GM19035 (cell line): ENCODE data around the gene VSIG10L.

Experiments
- ATAC-seq: cut with Tn5 transposase; IDR thresholded peaks from one replicate; pipeline ENCODE4 v1.9.1; 2021; ENCODE audit not compliant: unreplicated experiment

The VSIG10L gene

GRCh38 chr19:51318687-51319648 lies 23.0 kb downstream of the VSIG10L start:
- no peak for ATAC-seq

GRCh38 chr19:51317968-51318367 lies 24.0 kb downstream of the VSIG10L start:
- ATAC-seq: no peak

DNA sequence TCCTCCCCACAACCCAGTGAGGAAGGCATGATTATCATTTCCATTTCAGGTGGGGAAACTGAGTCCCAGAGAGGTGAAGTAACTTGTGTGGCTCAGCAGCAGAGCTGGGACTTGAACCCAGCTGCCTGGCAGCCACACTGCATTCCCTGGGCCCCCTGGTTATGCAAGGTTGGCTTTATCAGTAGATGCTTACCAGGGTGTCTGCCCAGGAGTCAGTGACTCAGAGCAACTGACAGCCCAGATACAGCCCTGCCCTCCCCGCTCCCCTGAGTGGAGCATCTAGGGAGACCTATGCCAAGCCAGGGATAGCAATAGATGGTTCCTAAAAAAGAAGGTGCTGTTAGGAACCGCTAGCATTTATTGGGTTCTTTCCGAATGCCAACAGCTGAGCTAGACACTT lies 24.6 kb downstream of the VSIG10L start:
- ATAC-seq: no peak

DNA sequence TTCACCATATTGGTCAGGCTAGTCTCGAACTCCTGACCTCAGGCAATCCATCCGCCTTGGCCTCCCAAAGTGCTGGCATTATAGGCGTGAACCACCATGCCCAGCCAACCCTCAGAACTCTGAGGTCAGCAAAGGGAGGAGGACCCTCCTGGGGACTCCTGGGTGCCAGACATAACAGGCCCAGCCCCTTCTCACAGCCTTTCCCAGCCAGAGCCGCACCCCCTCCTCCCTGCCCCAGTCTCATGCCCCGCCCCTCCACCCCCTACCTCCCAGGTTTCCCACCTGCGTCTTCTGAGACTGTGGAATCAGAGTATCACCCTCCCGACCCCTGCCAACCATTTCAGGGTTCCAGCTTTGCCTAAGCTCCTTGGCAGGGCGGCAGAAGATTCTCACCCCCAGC lies 25.3 kb downstream of the VSIG10L start:
- no peak for ATAC-seq

- no peak for ATAC-seq
Observed at GRCh38 chr19:51311351-51312257, 30.3 kb downstream of the VSIG10L start, which contains the start of gene IGLON5. Gene IGLON5 (plus strand): TSS chr19:51311644. CDS start chr19:51311848, 204 bp downstream.

DNA sequence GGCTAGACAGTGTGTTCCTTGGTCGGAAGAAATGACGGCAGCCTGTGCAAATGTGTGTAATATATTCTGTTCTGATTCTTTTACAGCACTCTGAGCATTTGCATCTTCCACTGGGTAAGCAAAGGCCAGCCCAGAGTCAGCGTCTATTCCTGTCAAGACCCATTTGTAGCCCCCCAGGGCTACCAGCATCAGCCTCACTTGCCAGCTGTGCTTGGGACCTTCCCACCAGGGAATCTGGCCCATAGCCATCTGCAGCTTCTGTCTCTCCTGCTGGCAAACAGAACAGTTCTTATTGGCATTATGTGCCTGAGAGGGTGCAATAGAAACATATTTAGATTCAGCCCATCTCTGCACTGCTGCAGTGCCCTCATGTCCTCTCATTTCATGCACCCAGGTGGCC lies 36.5 kb downstream of the VSIG10L start:
- no peak for ATAC-seq

GRCh38 chr19:51301266-51301665 lies 40.7 kb downstream of the VSIG10L start:
- no peak for ATAC-seq

DNA sequence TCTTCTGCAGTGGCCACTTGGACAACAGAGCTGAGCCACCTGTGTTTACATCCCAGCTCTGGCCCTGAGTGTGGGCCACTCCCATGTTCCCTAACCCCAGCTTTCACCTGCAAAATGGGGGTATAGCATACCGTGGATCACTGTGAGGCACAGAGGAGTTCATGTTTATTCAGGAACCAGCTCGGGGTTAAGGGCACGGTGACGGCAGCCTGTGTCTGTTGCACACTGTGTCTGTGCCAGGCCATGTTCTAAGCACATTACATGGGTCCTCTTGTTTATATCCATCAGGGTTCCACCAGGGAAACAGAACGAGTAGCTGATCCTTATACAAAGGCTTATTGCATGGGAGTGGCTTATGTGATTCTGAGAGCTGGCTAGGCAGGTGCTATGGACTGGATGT lies 44.5 kb downstream of the VSIG10L start:
- ATAC-seq: no peak

GRCh38 chr19:51296336-51297093 lies 45.4 kb downstream of the VSIG10L start:
- ATAC-seq: no peak

GRCh38 chr19:51295382-51296126 lies 46.4 kb downstream of the VSIG10L start:
- ATAC-seq: no peak

GRCh38 chr19:51294977-51295375 lies 47.0 kb downstream of the VSIG10L start:
- no peak for ATAC-seq

GRCh38 chr19:51294211-51294976 lies 47.5 kb downstream of the VSIG10L start:
- no peak for ATAC-seq

GRCh38 chr19:51293571-51294210 lies 48.2 kb downstream of the VSIG10L start:
- no peak for ATAC-seq

GRCh38 chr19:51292971-51293370 lies 49.0 kb downstream of the VSIG10L start:
- ATAC-seq: no peak

DNA sequence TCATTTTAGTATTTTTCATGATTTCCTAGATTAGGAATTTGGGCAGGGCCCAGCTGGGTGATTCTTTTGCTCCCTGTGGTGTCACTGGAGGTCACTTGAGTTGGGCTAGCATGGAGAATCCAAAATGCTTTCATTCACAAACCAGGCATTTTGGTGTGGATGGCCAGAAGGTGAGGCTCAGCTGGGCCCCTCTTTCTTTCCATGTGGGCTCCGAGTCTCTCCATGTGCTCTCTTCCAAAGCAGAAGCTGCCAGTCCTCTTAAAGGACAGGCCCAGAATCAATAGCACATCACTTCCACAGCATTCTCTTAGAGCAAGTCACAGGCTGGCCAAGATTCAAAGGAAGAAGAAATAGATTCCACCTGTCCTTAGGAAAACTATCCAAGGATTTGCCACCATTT lies 52.3 kb downstream of the VSIG10L start:
- ATAC-seq: no peak

DNA sequence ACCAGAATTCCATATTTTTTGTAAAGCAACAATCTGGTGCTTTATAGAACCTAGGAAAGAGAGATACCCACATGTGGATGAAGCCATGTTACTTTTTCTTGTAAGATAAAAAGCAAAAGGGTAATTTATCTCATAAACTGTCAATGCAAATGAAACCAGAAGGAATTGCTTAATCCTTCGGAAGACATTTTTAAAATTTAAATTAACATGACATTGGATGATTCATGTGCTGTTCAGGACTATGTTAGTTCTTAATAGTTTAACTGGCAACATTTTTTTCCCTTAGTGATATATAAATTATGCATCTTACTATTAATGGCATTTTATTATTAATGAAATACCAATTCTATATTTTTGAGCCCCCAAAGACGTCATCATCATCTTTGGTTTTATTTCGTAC lies 56.3 kb downstream of the VSIG10L start:
- no peak for ATAC-seq

GRCh38 chr19:51282335-51282734 lies 59.6 kb downstream of the VSIG10L start:
- no peak for ATAC-seq
